ENCODE data around the gene NEU2. TPM values are rescaled to one million over a fixed set of nuclear protein-coding genes. Genes with fewer than 3 reads are reported as not detected.
"Not testable (repeated sequence)": the region's sequence is repeated elsewhere in the genome, so short reads cannot be mapped to it uniquely, and the experiment has no call there.

NEU2 gene
- total and polyA plus RNA-seq, 10 donors = not detected

GRCh38 chr2:233013650-233014049 is 18.8 kb upstream of the NEU2 start:
- TF ChIP-seq, protein P1, sequence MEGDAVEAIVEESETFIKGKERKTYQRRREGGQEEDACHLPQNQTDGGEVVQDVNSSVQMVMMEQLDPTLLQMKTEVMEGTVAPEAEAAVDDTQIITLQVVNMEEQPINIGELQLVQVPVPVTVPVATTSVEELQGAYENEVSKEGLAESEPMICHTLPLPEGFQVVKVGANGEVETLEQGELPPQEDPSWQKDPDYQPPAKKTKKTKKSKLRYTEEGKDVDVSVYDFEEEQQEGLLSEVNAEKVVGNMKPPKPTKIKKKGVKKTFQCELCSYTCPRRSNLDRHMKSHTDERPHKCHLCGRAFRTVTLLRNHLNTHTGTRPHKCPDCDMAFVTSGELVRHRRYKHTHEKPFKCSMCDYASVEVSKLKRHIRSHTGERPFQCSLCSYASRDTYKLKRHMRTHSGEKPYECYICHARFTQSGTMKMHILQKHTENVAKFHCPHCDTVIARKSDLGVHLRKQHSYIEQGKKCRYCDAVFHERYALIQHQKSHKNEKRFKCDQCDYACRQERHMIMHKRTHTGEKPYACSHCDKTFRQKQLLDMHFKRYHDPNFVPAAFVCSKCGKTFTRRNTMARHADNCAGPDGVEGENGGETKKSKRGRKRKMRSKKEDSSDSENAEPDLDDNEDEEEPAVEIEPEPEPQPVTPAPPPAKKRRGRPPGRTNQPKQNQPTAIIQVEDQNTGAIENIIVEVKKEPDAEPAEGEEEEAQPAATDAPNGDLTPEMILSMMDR (IDR thresholded peaks at IDR 0.05 in 8 of 11, conservative IDR thresholded peaks at IDR 0.05 in 3 of 11) = no peak
- TF ChIP-seq POLR2AphosphoS5 (IDR thresholded peaks at IDR 0.05) (no peak), POLR2A (IDR thresholded peaks at IDR 0.05) (no peak)
- Histone ChIP-seq H3K4me3 (no peak overlapping the region), H3K27ac (no peak overlapping the region), H3K27me3 (replicated peaks in 1 of 7) (no peaks in the 10 kb centered on the region), H3K4me1 (peaks cover 5 to 20% (median 15%) of the 10 kb centered on the region in 6 donors), H3K9me3 (peaks cover 0 to 14% (median 0%) of the 10 kb centered on the region in 8 donors), H3K36me3 (no peaks in the 10 kb centered on the region)
- DNase-seq = no peak
- WGBS, 5 donors = 86 to 96% (median 94%) methylated on average over 1 of the region's 1 CpG
- intact Hi-C loops (cut with DNase I; ENCODE audit: low total_unique reads) = no loop called here

DNA sequence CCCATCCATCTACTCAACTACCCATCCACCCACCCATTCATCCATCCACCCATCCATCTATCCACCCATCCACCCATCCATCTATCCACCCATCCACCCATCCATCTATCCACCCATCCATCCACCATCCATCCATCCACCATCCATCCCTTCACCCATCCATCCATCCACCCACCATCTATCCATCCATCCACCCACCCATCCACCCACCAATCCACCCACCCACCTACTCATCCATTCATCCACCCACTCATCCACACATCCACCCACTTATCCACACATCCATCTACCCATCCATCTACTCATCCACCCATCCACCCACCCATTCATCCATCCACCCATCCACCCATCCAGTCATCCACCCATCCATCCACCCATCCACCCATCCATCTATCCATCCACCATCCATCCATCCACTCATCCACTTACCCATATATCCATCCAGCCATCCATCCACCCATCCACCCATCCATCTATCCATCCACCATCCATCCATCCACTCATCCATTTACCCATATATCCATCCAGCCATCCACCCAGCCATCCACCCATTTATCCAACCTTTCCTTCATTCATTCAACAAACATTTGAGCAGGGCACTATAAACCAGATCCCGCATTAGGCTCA is 17.3 kb upstream of the NEU2 start:
- TF ChIP-seq, protein P1 (IDR thresholded peaks at IDR 0.05 in 8 of 11, conservative IDR thresholded peaks at IDR 0.05 in 3 of 11) = no peak
- TF ChIP-seq POLR2AphosphoS5 (IDR thresholded peaks at IDR 0.05) = no peak
- TF ChIP-seq POLR2A (IDR thresholded peaks at IDR 0.05) = no peak
- H3K27me3 ChIP-seq (replicated peaks in 1 of 7) = no peaks in the 10 kb centered on the region
- intact Hi-C loops (cut with DNase I; ENCODE audit: low total_unique reads) = no loop called here

DNA sequence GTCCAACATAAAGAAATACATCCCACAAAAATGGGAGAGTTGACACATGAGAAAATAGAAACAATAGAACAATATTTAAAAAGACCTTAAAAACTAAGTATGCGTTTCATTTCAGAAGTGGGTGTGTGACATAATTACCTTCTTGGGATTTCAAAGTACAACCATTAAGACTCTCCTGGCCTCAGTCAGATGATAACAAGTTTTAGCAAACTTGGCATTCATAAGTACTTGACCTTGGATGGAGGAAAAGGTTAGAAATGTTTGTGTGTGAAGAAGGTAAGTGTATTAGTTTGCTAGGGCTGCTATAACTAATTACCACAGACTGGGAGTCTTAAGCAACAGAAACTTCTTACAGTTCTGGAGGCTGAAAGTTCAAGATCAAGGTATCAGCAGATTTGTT is 14.5 kb upstream of the NEU2 start:
- no peak for DNase-seq
- intact Hi-C loops (cut with DNase I; ENCODE audit: low total_unique reads) = no loop called here
- H3K27ac ChIP-seq = no peak overlapping the region
- peaks cover 0 to 3% (median under 1%) of the 10 kb centered on the region in 6 donors for H3K4me1 ChIP-seq
- H3K27me3 ChIP-seq (replicated peaks in 1 of 7) = no peaks in the 10 kb centered on the region
- TF ChIP-seq POLR2A (IDR thresholded peaks at IDR 0.05) (no peak), POLR2AphosphoS5 (IDR thresholded peaks at IDR 0.05) (no peak)
- TF ChIP-seq, protein P1 (IDR thresholded peaks at IDR 0.05 in 8 of 11, conservative IDR thresholded peaks at IDR 0.05 in 3 of 11) = no peak
- WGBS, 5 donors = 85 to 100% (median 95%) methylated on average over 1 of the region's 1 CpG
- no peak overlapping the region for H3K4me3 ChIP-seq
- H3K9me3 ChIP-seq = peaks cover 0 to 14% (median 0%) of the 10 kb centered on the region in 8 donors
- no peaks in the 10 kb centered on the region for H3K36me3 ChIP-seq

More for the DNA sequence above, 17.3 kb upstream of the NEU2 start:
- peaks cover 5 to 20% (median 15%) of the 10 kb centered on the region in 6 donors for H3K4me1 ChIP-seq
- WGBS, 5 donors = 88 to 100% (median 94%) methylated on average over 1 of the region's 1 CpG
- no peak for DNase-seq
- H3K27ac ChIP-seq = no peak overlapping the region
- H3K36me3 ChIP-seq = no peaks in the 10 kb centered on the region
- H3K9me3 ChIP-seq = peaks cover 0 to 14% (median 0%) of the 10 kb centered on the region in 8 donors
- no peak overlapping the region for H3K4me3 ChIP-seq

GRCh38 chr2:233019610-233020009 is 12.9 kb upstream of the NEU2 start:
- H3K27me3 ChIP-seq (replicated peaks in 1 of 7); DNase-seq; H3K4me1 ChIP-seq; H3K27ac ChIP-seq; H3K4me3 ChIP-seq; intact Hi-C loops (cut with DNase I; ENCODE audit: low total_unique reads); H3K36me3 ChIP-seq: not testable (repeated sequence)
- H3K9me3 ChIP-seq = peaks cover 0 to 14% (median 0%) of the 10 kb centered on the region in 8 donors
- WGBS, 5 donors = 91 to 96% (median 93%) methylated on average over 4 of the region's 4 CpGs

Measured in spleen (tissue), 11 donors.